ENCODE results near the gene ARMC9. TPM values are rescaled to one million over a fixed set of nuclear protein-coding genes. Genes with fewer than 3 reads are reported as not detected.
"Not testable (repeated sequence)": the region's sequence is repeated elsewhere in the genome, so short reads cannot be mapped to it uniquely, and the experiment has no call there.

The ARMC9 gene
- total RNA-seq, 1 donor from 2014 or later = 8.4 TPM

DNA sequence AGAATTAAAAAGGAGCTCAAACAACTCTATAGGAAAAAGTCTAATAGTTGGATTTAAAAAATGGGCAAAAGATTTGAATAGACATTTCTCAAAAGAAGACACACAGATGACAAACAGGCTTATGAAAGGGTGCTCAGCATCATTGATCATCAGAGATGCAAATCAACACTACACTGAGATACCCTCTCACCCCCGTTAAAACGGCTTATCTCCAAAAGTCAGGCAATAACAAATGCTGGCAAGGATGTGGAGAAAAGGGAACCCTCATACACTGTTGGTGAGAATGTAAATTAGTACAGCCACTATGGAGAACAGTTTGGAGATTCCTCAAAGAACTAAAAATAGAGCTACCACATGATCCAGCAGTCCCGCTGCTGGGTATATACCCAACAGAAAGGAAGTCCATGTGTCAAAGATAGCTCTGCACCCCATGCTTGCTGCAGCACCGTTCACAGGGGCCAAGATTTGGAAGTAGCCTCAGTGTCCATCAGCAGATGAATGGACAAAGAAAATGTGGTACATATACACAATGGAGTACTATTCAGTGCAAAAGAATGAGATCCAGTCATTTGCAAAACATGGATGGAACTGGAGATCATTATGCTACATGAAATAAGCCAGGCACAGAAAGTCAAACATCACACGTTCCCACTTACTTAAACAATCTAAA, 150.4 kb downstream of the ARMC9 start:
- Histone ChIP-seq H3K27me3 (ENCODE audit: control insufficient read depth, insufficient read depth, low read length) (no peaks in the 10 kb centered on the region), H3K36me3 (ENCODE audit: control insufficient read depth, insufficient read depth, low read length) (no peaks in the 10 kb centered on the region), H3K4me3 (ENCODE audit: low read depth, low read length) (no peak overlapping the region)
- no peak for DNase-seq (ENCODE audit: low read depth)
- TF ChIP-seq, protein P1, sequence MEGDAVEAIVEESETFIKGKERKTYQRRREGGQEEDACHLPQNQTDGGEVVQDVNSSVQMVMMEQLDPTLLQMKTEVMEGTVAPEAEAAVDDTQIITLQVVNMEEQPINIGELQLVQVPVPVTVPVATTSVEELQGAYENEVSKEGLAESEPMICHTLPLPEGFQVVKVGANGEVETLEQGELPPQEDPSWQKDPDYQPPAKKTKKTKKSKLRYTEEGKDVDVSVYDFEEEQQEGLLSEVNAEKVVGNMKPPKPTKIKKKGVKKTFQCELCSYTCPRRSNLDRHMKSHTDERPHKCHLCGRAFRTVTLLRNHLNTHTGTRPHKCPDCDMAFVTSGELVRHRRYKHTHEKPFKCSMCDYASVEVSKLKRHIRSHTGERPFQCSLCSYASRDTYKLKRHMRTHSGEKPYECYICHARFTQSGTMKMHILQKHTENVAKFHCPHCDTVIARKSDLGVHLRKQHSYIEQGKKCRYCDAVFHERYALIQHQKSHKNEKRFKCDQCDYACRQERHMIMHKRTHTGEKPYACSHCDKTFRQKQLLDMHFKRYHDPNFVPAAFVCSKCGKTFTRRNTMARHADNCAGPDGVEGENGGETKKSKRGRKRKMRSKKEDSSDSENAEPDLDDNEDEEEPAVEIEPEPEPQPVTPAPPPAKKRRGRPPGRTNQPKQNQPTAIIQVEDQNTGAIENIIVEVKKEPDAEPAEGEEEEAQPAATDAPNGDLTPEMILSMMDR (IDR thresholded peaks at IDR 0.05; ENCODE audit: insufficient read depth, low read length, severe bottlenecking) = no peak
- FAIRE-seq = no peak

- DNase-seq (ENCODE audit: low read depth); FAIRE-seq: not testable (repeated sequence)
Observed at GRCh38 chr2:231349374-231349735, 150.9 kb downstream of the ARMC9 start.

DNA sequence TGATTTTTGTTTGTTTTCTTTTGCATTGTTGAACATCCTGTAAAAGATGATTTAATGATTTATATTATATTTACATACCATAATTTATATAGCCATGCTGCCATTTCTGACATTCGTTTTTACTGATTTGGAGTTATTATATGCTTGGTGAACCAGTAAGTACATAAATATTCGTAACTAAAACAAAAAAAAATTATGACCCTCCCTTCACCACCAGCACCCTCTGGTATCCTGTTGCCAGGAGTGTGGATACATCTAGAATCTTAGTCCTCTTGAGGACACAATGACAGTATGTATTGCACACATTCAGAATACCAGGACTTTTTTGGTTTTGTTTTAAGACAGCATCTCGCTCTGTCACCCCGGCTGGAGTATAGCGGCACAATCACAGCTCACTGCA, 153.2 kb downstream of the ARMC9 start:
- FAIRE-seq (no peak), DNase-seq (ENCODE audit: low read depth) (no peak)
- Histone ChIP-seq H3K27me3 (ENCODE audit: control insufficient read depth, insufficient read depth, low read length) (no peaks in the 10 kb centered on the region), H3K4me3 (ENCODE audit: low read depth, low read length) (no peak overlapping the region), H3K36me3 (ENCODE audit: control insufficient read depth, insufficient read depth, low read length) (no peaks in the 10 kb centered on the region)
- TF ChIP-seq, protein P1 (IDR thresholded peaks at IDR 0.05; ENCODE audit: insufficient read depth, low read length, severe bottlenecking) = no peak

More at GRCh38 chr2:231349374-231349735, 150.9 kb downstream of the ARMC9 start:
- not testable (repeated sequence) for H3K4me3 ChIP-seq (ENCODE audit: low read depth, low read length); H3K27me3 ChIP-seq (ENCODE audit: control insufficient read depth, insufficient read depth, low read length); H3K36me3 ChIP-seq (ENCODE audit: control insufficient read depth, insufficient read depth, low read length)

- DNase-seq (ENCODE audit: low read depth) = no peak
- Histone ChIP-seq H3K36me3 (ENCODE audit: control insufficient read depth, insufficient read depth, low read length) (no peaks in the 10 kb centered on the region), H3K27me3 (ENCODE audit: control insufficient read depth, insufficient read depth, low read length) (no peaks in the 10 kb centered on the region), H3K4me3 (ENCODE audit: low read depth, low read length) (no peak overlapping the region)
- TF ChIP-seq, protein P1 (IDR thresholded peaks at IDR 0.05; ENCODE audit: insufficient read depth, low read length, severe bottlenecking) = no peak
- no peak for FAIRE-seq
Observed at GRCh38 chr2:231353469-231353868, 155.0 kb downstream of the ARMC9 start.

DNA sequence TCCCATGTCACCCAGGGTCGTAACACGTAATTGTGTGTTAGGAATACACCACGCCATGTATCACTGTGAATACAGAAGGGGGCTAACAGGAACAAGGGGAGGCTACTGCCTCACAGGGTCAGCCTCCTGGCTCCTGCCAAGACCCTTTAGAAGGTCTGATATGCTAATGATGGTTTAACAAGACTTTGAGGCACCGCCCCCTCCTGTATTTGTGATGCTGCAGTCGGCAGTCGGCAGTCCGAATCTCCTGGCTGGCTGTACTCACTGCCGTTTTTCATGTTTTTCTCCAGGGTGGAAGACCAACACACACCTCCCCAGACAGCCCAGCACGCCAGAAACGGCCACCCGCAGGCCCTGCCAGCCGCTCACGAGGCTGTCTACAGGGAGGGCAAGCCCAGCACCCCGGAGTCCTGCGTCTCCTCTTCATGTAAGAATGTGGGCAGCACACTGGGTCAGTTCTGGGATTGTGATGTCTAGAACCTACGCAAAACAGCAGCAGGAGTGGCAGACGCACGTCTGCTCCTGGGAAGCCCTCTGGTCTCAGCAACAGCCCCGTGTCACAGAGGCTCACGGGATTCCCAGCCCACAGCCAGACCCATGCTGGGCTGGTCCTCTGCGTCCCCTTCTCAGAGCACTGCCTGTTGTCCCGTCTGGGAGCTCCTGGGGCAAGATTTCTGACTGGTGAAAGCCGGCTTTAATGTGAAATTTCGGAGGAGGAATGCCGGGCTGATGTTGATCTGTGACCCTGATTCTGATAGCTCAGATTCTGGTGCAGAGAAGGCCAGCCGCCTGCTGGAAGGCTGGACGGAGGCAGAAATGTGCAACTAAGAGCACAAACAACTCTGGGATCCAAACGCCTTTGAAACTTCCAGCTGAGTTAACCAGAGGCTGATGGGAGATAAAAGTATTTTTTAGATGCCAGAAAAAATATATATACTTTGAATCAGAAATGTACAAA, 157.4 kb downstream of the ARMC9 start:
- Histone ChIP-seq H3K4me3 (ENCODE audit: low read depth, low read length) (no peak overlapping the region), H3K27me3 (ENCODE audit: control insufficient read depth, insufficient read depth, low read length) (no peaks in the 10 kb centered on the region), H3K36me3 (ENCODE audit: control insufficient read depth, insufficient read depth, low read length) (peaks cover under 1% of the 10 kb centered on the region)
- peak; percentile 83 for FAIRE-seq
- no peak for DNase-seq (ENCODE audit: low read depth)
- TF ChIP-seq, protein P1 (IDR thresholded peaks at IDR 0.05; ENCODE audit: insufficient read depth, low read length, severe bottlenecking) = no peak

- FAIRE-seq (no peak), DNase-seq (ENCODE audit: low read depth) (no peak)
- Histone ChIP-seq H3K4me3 (ENCODE audit: low read depth, low read length) (no peak overlapping the region), H3K27me3 (ENCODE audit: control insufficient read depth, insufficient read depth, low read length) (no peaks in the 10 kb centered on the region), H3K36me3 (ENCODE audit: control insufficient read depth, insufficient read depth, low read length) (peaks cover 2% of the 10 kb centered on the region)
- TF ChIP-seq, protein P1 (IDR thresholded peaks at IDR 0.05; ENCODE audit: insufficient read depth, low read length, severe bottlenecking) = no peak
Observed at GRCh38 chr2:231356466-231356844, 158.0 kb downstream of the ARMC9 start.
